Central memory CD8-positive, alpha-beta T cell (primary cell): Measurements from ENCODE around the gene TNNI3K.

ENCODE experiments used
- ATAC-seq: fragments of 150-1000 bp; cut with Tn5 transposase; replicated peaks from 2 replicates; pipeline ENCODE4 v1.10.0; 2022; ENCODE audit warnings: mild to moderate bottlenecking, moderate FRiP score, moderate number of reproducible peaks; ENCODE audit not compliant: poor library complexity, severe bottlenecking; ENCODE audit errors: extremely low read depth
- DNase-seq, 2 donors: peaks; one replicate each; pipeline ENCODE4 v3.0.0; 2021; ENCODE audit warnings: low spot score in 2 of 2
- H3K27ac Mint-ChIP-seq: one replicate; pipeline ENCODE4 v1.8.0; 2022; ENCODE audit warnings: low read depth, mild to moderate bottlenecking, moderate library complexity, mixed read lengths
- H3K27me3 Mint-ChIP-seq: one replicate; pipeline ENCODE4 v1.8.0; 2022; ENCODE audit warnings: mixed read lengths
- H3K36me3 Mint-ChIP-seq: one replicate; pipeline ENCODE4 v1.8.0; 2022; ENCODE audit warnings: mild to moderate bottlenecking, moderate library complexity, mixed read lengths; ENCODE audit not compliant: insufficient read depth
- H3K4me1 Mint-ChIP-seq: one replicate; pipeline ENCODE4 v1.8.0; 2022; ENCODE audit warnings: mixed read lengths
- H3K4me3 Mint-ChIP-seq: one replicate; pipeline ENCODE4 v1.8.0; 2022; ENCODE audit warnings: mild to moderate bottlenecking, moderate library complexity, mixed read lengths
- H3K9me3 Mint-ChIP-seq: one replicate; pipeline ENCODE4 v1.8.0; 2022; ENCODE audit warnings: mixed read lengths

The TNNI3K gene, protein sequence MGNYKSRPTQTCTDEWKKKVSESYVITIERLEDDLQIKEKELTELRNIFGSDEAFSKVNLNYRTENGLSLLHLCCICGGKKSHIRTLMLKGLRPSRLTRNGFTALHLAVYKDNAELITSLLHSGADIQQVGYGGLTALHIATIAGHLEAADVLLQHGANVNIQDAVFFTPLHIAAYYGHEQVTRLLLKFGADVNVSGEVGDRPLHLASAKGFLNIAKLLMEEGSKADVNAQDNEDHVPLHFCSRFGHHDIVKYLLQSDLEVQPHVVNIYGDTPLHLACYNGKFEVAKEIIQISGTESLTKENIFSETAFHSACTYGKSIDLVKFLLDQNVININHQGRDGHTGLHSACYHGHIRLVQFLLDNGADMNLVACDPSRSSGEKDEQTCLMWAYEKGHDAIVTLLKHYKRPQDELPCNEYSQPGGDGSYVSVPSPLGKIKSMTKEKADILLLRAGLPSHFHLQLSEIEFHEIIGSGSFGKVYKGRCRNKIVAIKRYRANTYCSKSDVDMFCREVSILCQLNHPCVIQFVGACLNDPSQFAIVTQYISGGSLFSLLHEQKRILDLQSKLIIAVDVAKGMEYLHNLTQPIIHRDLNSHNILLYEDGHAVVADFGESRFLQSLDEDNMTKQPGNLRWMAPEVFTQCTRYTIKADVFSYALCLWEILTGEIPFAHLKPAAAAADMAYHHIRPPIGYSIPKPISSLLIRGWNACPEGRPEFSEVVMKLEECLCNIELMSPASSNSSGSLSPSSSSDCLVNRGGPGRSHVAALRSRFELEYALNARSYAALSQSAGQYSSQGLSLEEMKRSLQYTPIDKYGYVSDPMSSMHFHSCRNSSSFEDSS

GRCh38 chr1:74235153-74235552, at the start of gene TNNI3K:
Gene TNNI3K, plus strand, starts transcription at chr1:74235387. Its CDS starts 65 bp downstream, at chr1:74235452.
- no peak for DNase-seq
- H3K27ac Mint-ChIP-seq: no peak within 1 kb of the TSS

GRCh38 chr1:74193908-74194307, 41.3 kb upstream of the TNNI3K start:
- peaks cover 16% of the 10 kb centered on the region for H3K4me1 Mint-ChIP-seq
- H3K9me3 Mint-ChIP-seq: no peaks in the 10 kb centered on the region
- H3K27ac Mint-ChIP-seq: no peak overlapping the region
- no peak for DNase-seq
- H3K27me3 Mint-ChIP-seq: no peaks in the 10 kb centered on the region
- no peak for ATAC-seq
- no peak overlapping the region for H3K4me3 Mint-ChIP-seq
- H3K36me3 Mint-ChIP-seq: peaks cover 8% of the 10 kb centered on the region

More at GRCh38 chr1:74235153-74235552, at the start of gene TNNI3K:
- Mint-ChIP-seq H3K9me3 (no peaks in the 10 kb centered on the region), H3K27me3 (no peaks in the 10 kb centered on the region), H3K4me1 (no peaks in the 10 kb centered on the region), H3K4me3 (no peak within 1 kb of the TSS), H3K36me3 (no peaks in the 10 kb centered on the region)
- no peak for ATAC-seq

DNA sequence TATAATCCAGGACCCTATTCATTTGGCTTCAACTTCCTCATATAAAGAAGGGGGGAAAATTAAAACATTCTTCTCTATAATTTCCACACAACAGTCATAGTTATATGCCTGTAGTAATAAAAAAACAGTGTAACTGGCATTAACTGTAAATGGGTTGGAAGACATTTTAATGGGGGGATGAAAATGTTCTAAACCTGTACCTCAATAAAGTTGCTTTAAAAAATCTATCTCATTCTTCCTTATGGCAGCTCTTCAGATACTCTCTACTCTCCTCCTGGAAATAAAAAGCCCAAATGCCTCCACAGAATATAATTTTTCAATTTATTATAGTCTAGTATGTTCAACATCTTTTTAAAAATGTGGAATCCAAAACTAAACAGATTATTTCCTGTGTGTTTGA, 39.8 kb upstream of the TNNI3K start:
- H3K9me3 Mint-ChIP-seq: no peaks in the 10 kb centered on the region

DNA sequence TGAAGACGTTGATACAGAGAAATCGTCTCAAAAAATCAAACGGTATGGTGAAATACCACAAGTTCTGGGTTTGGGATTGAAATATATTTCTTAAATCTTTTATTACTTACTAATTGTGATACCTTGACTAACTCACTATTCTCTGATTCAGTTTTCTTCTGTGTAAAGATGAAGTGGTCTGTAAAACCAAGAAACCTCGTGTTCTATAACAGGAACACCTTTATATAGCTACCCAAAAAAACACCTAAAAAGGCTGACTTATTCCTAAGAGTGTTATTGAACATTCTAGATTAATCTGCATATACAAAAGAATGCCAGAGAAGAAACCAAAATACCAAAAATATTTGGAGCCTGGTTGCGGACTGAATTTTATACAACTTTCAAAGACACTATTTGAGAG, 37.9 kb upstream of the TNNI3K start:
- Mint-ChIP-seq H3K4me3 (peak overlapping the region; percentile 88), H3K27ac (peak overlapping the region; percentile 92), H3K36me3 (peaks cover 8% of the 10 kb centered on the region), H3K9me3 (no peaks in the 10 kb centered on the region), H3K27me3 (no peaks in the 10 kb centered on the region), H3K4me1 (peaks cover 16% of the 10 kb centered on the region)
- DNase-seq (no peak), ATAC-seq (no peak)

More for the DNA sequence above, 39.8 kb upstream of the TNNI3K start:
- Mint-ChIP-seq H3K4me3 (no peak overlapping the region), H3K27ac (no peak overlapping the region), H3K27me3 (no peaks in the 10 kb centered on the region), H3K4me1 (peaks cover 16% of the 10 kb centered on the region), H3K36me3 (peaks cover 8% of the 10 kb centered on the region)
- no peak for ATAC-seq
- no peak for DNase-seq

DNA sequence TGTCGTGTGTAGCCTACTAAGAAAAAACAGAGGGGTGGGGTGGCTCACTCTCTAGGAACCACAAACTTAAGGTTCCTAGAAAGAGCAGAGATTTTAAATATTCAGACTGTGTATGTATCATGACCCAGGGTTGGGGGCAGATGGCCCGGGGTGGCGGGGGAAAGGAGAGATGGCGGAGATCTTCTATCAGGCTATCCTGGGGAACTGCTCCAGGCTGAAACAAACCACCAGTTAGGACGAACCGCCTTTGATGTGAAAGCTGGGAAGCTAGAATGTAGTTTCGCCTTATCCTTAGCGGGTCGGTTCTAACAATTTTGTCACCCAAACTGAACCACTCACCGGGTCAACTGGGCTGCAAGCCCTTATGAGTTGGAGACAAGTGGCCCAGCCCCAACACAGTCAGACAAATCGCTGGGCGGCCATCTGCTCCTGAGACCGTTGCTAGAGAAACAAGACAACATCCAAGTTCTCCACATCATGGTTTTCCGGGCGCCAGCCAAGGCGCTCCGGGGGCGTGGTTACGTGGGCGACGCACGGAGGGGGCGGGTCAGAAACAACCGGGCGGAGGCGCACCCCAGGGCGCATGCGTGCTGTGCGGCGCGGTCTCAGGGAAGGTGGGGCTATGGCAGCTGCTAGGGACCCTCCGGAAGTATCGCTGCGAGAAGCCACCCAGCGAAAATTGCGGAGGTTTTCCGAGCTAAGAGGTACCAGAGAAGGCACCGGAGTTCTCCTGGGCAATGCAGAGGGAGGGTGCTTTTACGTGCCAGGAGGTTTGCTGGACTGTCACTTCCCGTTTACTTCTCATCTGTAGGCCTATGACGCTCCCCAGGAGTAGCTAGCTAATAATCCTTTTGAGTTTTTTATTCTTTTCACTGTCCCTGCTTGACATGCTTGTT, 37.3 kb upstream of the TNNI3K start, which contains the start of the genes FPGT and LRRIQ3:
Gene FPGT (plus strand): TSS at position 586 of the 896 bp plus-strand sequence. CDS start 37 bp downstream, at position 623.
Gene LRRIQ3 (minus strand): TSS at position 520 of the 896 bp plus-strand sequence. CDS start 14,492 bp downstream, outside the sequence.
- ATAC-seq (peak; percentile 93), DNase-seq (peak; percentile 92 to 94)
- Mint-ChIP-seq H3K4me3 (peak within 1 kb of the TSS; percentile 88), H3K36me3 (peaks cover 8% of the 10 kb centered on the region), H3K27me3 (no peaks in the 10 kb centered on the region), H3K9me3 (no peaks in the 10 kb centered on the region), H3K4me1 (peaks cover 16% of the 10 kb centered on the region), H3K27ac (peak within 1 kb of the TSS; percentile 92)

DNA sequence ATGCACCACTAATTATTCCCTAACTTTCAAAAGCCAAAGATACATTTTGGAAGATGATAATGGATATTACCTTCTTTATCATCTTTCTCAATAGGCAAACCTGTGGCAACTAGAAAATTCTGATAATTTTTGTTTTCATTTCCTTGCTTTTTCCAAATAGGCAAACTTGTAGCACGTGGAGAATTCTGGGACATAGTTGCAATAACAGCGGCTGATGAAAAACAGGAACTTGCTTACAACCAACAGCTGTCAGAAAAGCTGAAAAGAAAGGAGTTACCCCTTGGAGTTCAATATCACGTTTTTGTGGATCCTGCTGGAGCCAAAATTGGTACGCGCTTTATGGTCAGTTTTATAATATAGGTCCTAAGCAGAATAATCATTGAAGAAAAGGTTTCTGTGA, 35.7 kb upstream of the TNNI3K start:
- peaks cover 16% of the 10 kb centered on the region for H3K4me1 Mint-ChIP-seq
- H3K9me3 Mint-ChIP-seq: no peaks in the 10 kb centered on the region
- peaks cover 12% of the 10 kb centered on the region for H3K36me3 Mint-ChIP-seq
- H3K27ac Mint-ChIP-seq: no peak overlapping the region
- DNase-seq: no peak
- no peak for ATAC-seq
- H3K4me3 Mint-ChIP-seq: peak overlapping the region; percentile 88
- H3K27me3 Mint-ChIP-seq: no peaks in the 10 kb centered on the region

DNA sequence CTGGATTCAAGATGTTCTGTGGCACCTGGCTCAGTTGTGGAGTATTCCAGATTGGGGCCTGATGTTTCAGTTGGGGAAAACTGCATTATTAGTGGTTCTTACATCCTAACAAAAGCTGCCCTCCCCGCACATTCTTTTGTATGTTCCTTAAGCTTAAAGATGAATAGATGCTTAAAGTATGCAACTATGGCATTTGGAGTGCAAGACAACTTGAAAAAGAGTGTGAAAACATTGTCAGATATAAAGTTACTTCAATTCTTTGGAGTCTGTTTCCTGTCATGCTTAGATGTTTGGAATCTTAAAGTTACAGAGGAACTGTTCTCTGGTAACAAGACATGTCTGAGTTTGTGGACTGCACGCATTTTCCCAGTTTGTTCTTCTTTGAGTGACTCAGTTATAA, 29.9 kb upstream of the TNNI3K start:
- DNase-seq (no peak), ATAC-seq (no peak)
- Mint-ChIP-seq H3K9me3 (no peaks in the 10 kb centered on the region), H3K27ac (no peak overlapping the region), H3K36me3 (peaks cover 8% of the 10 kb centered on the region), H3K27me3 (no peaks in the 10 kb centered on the region), H3K4me3 (no peak overlapping the region), H3K4me1 (peaks cover 4% of the 10 kb centered on the region)

DNA sequence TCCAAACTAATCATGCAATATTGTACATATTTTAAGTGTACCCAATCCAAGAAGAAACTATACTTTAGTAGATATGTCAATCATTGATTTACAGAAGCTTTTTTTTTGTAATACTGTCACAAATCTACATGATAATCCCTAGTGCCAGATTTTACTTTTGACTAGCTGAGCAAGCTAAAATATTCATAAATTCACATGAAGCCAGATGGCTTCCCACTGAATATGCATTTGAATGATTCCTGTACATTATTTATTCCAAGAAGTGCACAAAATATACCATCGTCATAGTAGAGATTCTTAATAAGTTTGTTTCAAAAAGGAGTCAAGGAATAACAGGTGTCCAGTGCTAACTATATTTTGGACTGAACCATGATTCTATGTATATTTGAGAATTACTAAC, 20.0 kb upstream of the TNNI3K start:
- H3K27me3 Mint-ChIP-seq: no peaks in the 10 kb centered on the region
- no peaks in the 10 kb centered on the region for H3K9me3 Mint-ChIP-seq
- no peaks in the 10 kb centered on the region for H3K4me1 Mint-ChIP-seq
- no peaks in the 10 kb centered on the region for H3K36me3 Mint-ChIP-seq
- H3K27ac Mint-ChIP-seq: no peak overlapping the region
- H3K4me3 Mint-ChIP-seq: no peak overlapping the region
- ATAC-seq: no peak
- DNase-seq: no peak

DNA sequence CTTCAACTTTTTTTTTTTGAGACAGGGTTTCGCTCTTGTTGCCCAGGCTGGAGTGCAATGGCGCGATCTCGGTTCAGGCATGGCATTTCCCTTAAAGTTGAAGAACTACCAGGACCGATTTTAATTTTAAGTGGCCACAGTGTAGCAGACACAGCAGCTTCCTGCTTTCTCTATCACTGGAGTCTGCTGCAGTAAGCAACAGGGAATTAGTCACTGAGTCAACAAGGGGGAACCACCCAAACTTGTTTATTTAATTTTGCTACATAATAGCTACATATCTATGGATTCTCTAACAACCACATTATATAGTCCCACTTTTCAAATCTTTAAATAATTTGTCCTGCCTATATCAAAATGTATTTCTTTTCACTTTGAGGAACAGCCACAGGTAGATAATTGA, 12.5 kb upstream of the TNNI3K start:
- H3K27ac Mint-ChIP-seq: no peak overlapping the region
- no peaks in the 10 kb centered on the region for H3K4me1 Mint-ChIP-seq
- ATAC-seq: no peak
- H3K4me3 Mint-ChIP-seq: no peak overlapping the region
- DNase-seq: no peak
- H3K9me3 Mint-ChIP-seq: peaks cover 23% of the 10 kb centered on the region
- no peaks in the 10 kb centered on the region for H3K36me3 Mint-ChIP-seq
- H3K27me3 Mint-ChIP-seq: no peaks in the 10 kb centered on the region

- ATAC-seq (no peak), DNase-seq (no peak)
- no peaks in the 10 kb centered on the region for H3K36me3 Mint-ChIP-seq
- no peak overlapping the region for H3K27ac Mint-ChIP-seq
- no peaks in the 10 kb centered on the region for H3K4me1 Mint-ChIP-seq
- H3K9me3 Mint-ChIP-seq: peaks cover 23% of the 10 kb centered on the region
- H3K4me3 Mint-ChIP-seq: no peak overlapping the region
- H3K27me3 Mint-ChIP-seq: no peaks in the 10 kb centered on the region
These were observed 11.7 kb upstream of the TNNI3K start for GRCh38 chr1:74223453-74223852.

- no peak overlapping the region for H3K4me3 Mint-ChIP-seq
- no peak for ATAC-seq
- no peaks in the 10 kb centered on the region for H3K36me3 Mint-ChIP-seq
- H3K9me3 Mint-ChIP-seq: no peaks in the 10 kb centered on the region
- no peaks in the 10 kb centered on the region for H3K4me1 Mint-ChIP-seq
- no peak overlapping the region for H3K27ac Mint-ChIP-seq
- H3K27me3 Mint-ChIP-seq: no peaks in the 10 kb centered on the region
- no peak for DNase-seq
These were observed 1.3 kb downstream of the TNNI3K start for GRCh38 chr1:74236440-74236839.

DNA sequence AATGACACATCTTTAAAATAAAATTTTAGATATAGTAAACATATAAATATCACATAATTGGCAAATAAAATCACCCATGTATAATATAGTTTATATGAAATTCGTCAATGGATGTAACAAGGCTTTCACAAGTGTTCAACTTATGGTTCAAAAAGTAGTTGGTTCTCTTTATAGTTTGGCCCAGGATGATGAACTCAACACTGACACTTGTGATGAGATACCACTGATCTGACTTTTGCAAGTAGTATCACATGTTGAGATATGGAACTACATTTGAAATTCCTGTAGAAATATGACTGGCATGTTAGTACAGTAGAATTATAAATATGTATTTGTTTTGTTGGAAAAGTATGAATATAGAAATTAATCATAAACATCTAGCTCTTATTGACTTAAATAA, 1.8 kb downstream of the TNNI3K start:
- Mint-ChIP-seq H3K27me3 (no peaks in the 10 kb centered on the region), H3K4me1 (no peaks in the 10 kb centered on the region), H3K36me3 (no peaks in the 10 kb centered on the region), H3K27ac (no peak overlapping the region), H3K9me3 (no peaks in the 10 kb centered on the region), H3K4me3 (no peak overlapping the region)
- ATAC-seq (no peak), DNase-seq (no peak)
